ENCODE measurements around the gene TLR9. TPM values are rescaled to one million over a fixed set of nuclear protein-coding genes. Genes with fewer than 3 reads are reported as not detected.

The TLR9 gene
- polyA plus RNA-seq, 1 of the 3 experiments (the other 2 are of a cell fraction), result 0.12 TPM

- H3K9me3 ChIP-seq, result no peaks in the 10 kb centered on the region
- H3K9me2 ChIP-seq, result no peaks in the 10 kb centered on the region
- no peaks in the 10 kb centered on the region for H3F3A ChIP-seq (replicated peaks; ENCODE audit: insufficient read depth)
- H3K79me2 ChIP-seq (ENCODE audit: insufficient read depth), result no peaks in the 10 kb centered on the region
- no peak for TF ChIP-seq GATA2 (CRISPR knock-in tag; IDR thresholded peaks at IDR 0.05)
- TF ChIP-seq POLR2AphosphoS5 (IDR thresholded peaks at IDR 0.05; ENCODE audit: low read depth, low read length), result no peak
- TF ChIP-seq FOXM1 (IDR thresholded peaks at IDR 0.05; ENCODE audit: low read depth), result no peak
- no peak for TF ChIP-seq USF2 (IDR thresholded peaks at IDR 0.05; ENCODE audit: borderline replicate concordance, low read depth, low read length)
- TF ChIP-seq NRF1 (IDR thresholded peaks at IDR 0.05; ENCODE audit: low read depth, low read length), result no peak
- TF ChIP-seq, protein P1, sequence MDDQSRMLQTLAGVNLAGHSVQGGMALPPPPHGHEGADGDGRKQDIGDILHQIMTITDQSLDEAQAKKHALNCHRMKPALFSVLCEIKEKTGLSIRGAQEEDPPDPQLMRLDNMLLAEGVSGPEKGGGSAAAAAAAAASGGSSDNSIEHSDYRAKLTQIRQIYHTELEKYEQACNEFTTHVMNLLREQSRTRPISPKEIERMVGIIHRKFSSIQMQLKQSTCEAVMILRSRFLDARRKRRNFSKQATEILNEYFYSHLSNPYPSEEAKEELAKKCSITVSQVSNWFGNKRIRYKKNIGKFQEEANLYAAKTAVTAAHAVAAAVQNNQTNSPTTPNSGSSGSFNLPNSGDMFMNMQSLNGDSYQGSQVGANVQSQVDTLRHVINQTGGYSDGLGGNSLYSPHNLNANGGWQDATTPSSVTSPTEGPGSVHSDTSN (IDR thresholded peaks at IDR 0.05), result no peak
- no peak for TF ChIP-seq GABPA (IDR thresholded peaks at IDR 0.05; ENCODE audit: low read depth)
- no peak for TF ChIP-seq SMC3 (IDR thresholded peaks at IDR 0.05; ENCODE audit: low read depth, low read length)
- TF ChIP-seq CTCF (IDR thresholded peaks at IDR 0.05), result no peak
- TF ChIP-seq FOXJ3 (CRISPR knock-in tag; IDR thresholded peaks at IDR 0.05), result no peak
- TF ChIP-seq RXRA (IDR thresholded peaks at IDR 0.05; ENCODE audit: borderline replicate concordance, low read depth), result no peak
- no peak for TF ChIP-seq EP300 (IDR thresholded peaks at IDR 0.05; ENCODE audit: borderline replicate concordance in 1 of 2, low read depth in 1 of 2, low read length in 1 of 2)
- no peak for TF ChIP-seq TAF1 (IDR thresholded peaks at IDR 0.05; ENCODE audit: borderline replicate concordance, low read depth, low read length)
- TF ChIP-seq RCOR1 (IDR thresholded peaks at IDR 0.05; ENCODE audit: low read length), result no peak
- no peak for TF ChIP-seq YY1 (IDR thresholded peaks at IDR 0.05; ENCODE audit: low read depth)
- no peak for TF ChIP-seq FOSL2 (IDR thresholded peaks at IDR 0.05; ENCODE audit: borderline replicate concordance, low read depth)
- TF ChIP-seq SIN3A (IDR thresholded peaks at IDR 0.05; ENCODE audit: borderline replicate concordance, low read depth, low read length), result no peak
- POLR2A ChIA-PET, result no interaction called here
- H3K9ac ChIP-seq, result no peak overlapping the region
- no peak overlapping the region for H2AFZ ChIP-seq (ENCODE audit: low read depth)
- WGBS (ENCODE audit: low lambda C conversion rate), result 93% methylated on average over 3 of the region's 18 CpGs
- no peaks in the 10 kb centered on the region for H4K20me1 ChIP-seq (ENCODE audit: insufficient read depth)
- peaks cover under 1% of the 10 kb centered on the region in 2 experiments; a peak in 2 of 4 replicates for H3K4me1 ChIP-seq (ENCODE audit: control insufficient read depth in 1 of 2, insufficient read depth in 2 of 2, low read depth in 1 of 2, low read length in 1 of 2)
- H3K4me2 ChIP-seq, result no peak overlapping the region
- CTCF ChIA-PET, result interaction anchor here (1.0 to 16.1 kb wide), 3 partner anchors 8 to 67 kb away, joined by 4 to 257 read pairs (median 44); partner anchors contain the start of gene TWF2
- H3K4me3 ChIP-seq (ENCODE audit: low read depth in 2 of 2, low read length in 1 of 2), result no peak overlapping the region
- H3K27ac ChIP-seq (ENCODE audit: low read depth in 2 of 2, low read length in 1 of 2), result no peak overlapping the region
- no peak for DNase-seq
- no peaks in the 10 kb centered on the region for H3K27me3 ChIP-seq (ENCODE audit: insufficient read depth)
- H3K36me3 ChIP-seq (replicated peaks in 1 of 2; ENCODE audit: control insufficient read depth in 1 of 2, insufficient read depth in 2 of 2, low read length in 1 of 2), result peaks cover 71 to 76% of the 10 kb centered on the region in 2 experiments
These were observed 14.1 kb downstream of the TLR9 start for GRCh38 chr3:52211268-52211891.
